Astrocyte of the cerebellum (primary cell): Measurements from ENCODE around the gene GSDME.
A peak's percentile ranks its signal among the peaks of the same experiment; 100 is the strongest.

Source experiments
- DNase-seq: peaks from one replicate; pipeline ENCODE4 v3.0.0-alpha.2; 2011; ENCODE audit warnings: low read depth
- H3K4me3 ChIP-seq: 2 replicates; pipeline ENCODE4 v1.5.1; 2011; ENCODE audit warnings: mild to moderate bottlenecking, low read depth, low read length, moderate library complexity
- in situ Hi-C: cut with HindIII; loops from 2 replicates; pipeline ENCODE4 v1.10.0; 2017; ENCODE audit warnings: low sequenced_read_pairs
- TF ChIP-seq, protein P1 (sequence below): IDR thresholded peaks from 2 replicates; pipeline ENCODE4 v1.5.1; 2012; ENCODE audit warnings: low read length, low read depth, moderate library complexity, mild to moderate bottlenecking; ENCODE audit errors: missing control alignments

GSDME gene

DNA sequence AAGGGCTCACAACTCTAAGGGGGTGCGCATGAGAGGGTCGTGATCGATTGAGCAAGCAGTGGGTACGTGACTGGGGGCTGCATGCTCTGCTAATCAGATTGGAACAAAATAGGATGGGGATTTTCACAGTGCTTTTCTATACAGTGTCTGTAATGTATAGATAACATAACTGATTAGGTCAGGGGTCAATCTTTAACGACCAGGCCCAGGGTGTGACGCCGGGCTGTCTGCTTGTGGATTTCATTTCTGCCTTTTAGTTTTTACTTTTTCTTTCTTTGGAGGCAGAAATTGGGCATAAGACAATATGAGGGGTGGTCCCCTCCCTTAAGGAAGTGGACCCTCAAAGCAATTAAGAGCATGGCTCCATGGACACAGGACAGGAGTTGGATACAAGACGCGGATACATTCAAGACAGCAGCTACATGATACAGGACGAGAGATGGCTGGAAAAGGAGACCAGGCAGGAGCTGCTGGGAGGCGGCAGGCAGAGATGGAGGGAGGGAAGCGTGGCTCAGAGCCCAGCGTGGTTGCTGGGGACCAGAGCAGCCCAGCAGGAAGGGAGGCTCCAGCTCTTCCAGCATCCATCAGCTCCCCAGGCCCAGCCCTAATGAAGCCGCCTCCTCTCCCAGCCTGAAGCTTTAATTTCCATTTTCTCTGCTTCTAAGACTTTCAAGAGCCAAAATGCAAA, 31.6 kb downstream of the GSDME start:
- in situ Hi-C loops: no loop called here
- DNase-seq: no peak
- no peak overlapping the region for H3K4me3 ChIP-seq
- TF ChIP-seq, protein P1, sequence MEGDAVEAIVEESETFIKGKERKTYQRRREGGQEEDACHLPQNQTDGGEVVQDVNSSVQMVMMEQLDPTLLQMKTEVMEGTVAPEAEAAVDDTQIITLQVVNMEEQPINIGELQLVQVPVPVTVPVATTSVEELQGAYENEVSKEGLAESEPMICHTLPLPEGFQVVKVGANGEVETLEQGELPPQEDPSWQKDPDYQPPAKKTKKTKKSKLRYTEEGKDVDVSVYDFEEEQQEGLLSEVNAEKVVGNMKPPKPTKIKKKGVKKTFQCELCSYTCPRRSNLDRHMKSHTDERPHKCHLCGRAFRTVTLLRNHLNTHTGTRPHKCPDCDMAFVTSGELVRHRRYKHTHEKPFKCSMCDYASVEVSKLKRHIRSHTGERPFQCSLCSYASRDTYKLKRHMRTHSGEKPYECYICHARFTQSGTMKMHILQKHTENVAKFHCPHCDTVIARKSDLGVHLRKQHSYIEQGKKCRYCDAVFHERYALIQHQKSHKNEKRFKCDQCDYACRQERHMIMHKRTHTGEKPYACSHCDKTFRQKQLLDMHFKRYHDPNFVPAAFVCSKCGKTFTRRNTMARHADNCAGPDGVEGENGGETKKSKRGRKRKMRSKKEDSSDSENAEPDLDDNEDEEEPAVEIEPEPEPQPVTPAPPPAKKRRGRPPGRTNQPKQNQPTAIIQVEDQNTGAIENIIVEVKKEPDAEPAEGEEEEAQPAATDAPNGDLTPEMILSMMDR: no peak

DNA sequence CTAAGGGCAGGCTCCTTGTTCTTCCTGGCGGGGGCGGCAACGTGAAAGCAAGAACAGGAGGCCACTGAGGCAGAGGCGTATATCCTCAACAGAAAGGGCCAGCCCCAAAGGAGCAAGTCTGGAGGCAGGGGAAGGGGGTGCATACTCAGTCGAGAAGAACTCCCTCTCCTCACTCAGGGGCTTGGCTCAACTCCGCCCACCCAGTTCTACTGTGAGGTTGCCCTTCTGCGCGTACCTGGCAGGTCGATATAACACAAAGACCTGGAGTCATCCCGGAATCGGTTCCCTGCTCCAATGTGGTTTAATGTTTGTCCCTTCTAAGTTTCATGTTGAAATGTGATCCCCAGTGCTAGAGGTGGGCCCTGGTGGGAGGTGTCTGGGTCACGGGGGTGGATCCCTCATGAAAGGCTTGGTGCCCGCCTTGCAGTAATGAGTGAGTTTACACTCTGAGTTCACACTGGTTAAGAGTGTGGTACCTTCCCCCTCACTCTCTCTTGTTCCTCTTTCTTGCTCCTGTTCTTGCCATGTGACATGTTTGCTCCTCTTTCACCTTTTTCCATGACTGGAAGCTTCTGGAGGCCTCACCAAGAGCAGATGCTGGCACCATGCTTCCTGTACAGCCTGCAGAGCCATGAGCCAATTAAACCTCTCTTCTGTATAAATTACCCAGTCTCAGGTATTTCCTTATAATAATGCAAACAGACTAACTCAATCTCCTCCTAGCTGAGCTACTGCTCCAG, 32.6 kb downstream of the GSDME start:
- DNase-seq: no peak
- in situ Hi-C loops: no loop called here
- no peak overlapping the region for H3K4me3 ChIP-seq
- TF ChIP-seq, protein P1: no peak

DNA sequence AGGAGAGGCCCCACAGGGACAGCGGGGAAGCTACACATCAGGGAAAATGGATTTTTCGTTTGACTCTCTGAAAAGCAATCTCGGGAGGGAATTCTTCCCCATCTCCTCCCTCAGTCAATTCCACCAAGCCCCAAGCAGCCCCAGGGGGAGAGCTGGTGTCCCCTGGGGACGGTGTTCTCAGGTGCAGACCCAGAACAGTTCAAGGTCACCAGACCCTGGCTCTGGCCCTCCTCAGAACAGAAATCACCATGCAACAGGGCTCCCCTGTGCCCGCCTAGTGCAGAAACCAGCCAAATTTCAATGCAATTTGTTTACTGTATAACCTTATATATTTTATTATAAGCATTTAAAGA, 34.1 kb downstream of the GSDME start:
- in situ Hi-C loops: no loop called here
- no peak for DNase-seq
- no peak overlapping the region for H3K4me3 ChIP-seq
- TF ChIP-seq, protein P1: no peak

DNA sequence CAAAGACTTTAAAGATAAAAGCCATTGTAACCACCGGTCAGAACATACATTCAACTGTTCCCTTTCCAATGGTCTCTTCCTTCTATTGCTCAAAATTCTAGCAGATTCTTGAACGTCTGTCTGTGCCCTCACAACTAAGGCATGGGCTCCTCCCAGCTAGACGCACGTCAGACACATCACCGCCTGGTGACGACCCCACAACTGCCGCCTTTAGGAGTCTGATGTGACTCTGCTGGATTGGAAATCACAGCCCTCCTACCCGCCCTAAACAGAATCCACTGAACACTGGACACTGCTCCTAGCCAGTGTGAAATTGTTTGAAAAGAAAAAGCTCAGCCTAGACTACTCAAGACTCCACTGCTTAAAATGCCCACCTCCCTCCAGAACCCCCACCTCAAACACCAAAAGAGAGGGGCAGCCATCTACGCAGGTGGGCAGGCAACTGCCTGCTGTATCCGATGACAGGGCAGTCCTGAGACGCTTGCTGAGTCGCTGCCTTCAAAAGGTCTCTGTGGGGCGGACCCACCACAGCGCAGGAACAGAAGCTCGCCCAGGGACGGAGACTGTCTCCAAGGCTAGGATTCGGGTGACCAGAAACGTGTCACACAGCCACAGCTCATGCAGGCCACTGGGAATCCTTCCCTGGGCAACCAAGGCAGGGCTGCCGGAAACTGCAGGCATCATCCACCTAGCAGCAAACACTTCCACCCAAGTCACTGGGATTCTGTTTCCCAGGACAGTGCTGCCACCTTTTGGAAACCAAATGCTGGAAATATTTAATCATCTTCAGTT, 34.7 kb downstream of the GSDME start:
- H3K4me3 ChIP-seq: no peak overlapping the region
- TF ChIP-seq, protein P1: peak; percentile 54
- DNase-seq: no peak
- in situ Hi-C loops: no loop called here

DNA sequence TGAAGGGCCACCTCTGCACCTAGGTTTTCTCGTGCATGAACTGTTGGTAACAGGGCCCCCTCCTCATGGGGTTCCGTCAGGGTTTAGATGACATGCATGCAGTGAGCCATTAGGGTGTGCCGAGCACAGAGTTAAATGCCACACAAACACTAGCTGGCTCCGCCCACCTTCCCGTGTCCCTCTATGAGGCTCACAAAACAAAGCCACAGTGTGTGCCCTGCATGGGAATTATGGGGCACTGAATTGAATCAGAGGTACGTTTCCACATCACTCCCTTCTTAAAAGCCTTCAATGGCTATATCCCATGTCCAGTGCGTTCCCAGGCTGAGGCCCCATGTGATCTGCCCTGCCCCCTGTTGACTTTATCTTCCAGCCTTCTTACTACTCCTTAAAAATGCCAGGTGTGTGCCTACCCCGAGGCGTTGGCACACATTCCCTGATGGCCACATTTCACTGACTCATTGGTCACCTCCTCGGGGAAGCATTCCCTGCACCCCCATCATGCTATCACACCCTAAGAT, 35.7 kb downstream of the GSDME start:
- no peak overlapping the region for H3K4me3 ChIP-seq
- TF ChIP-seq, protein P1: no peak
- in situ Hi-C loops: no loop called here
- no peak for DNase-seq

DNA sequence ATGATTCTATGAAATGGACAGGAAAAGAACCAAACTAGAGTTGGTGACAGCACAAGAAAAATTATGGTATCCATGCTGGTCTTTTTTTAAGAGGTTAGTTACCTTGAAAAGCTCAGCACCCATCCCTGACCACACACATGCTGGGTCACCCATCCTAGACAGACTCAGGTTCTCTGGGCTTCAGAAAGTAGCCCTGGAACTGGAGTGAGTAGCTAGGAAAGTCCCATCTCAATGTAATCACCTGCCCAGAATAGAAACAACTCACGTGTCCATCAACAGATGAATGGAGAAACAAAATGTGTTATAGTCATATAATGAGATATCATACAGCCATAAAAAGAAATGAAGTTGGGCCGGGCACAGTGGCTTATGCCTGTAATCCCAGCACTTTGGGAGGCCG, 37.0 kb downstream of the GSDME start:
- H3K4me3 ChIP-seq: no peak overlapping the region
- TF ChIP-seq, protein P1: no peak
- in situ Hi-C loops: no loop called here
- DNase-seq: no peak
